HepG2 (cell line): ENCODE data around the gene HSPA5. TPM values are rescaled to one million over a fixed set of nuclear protein-coding genes. Genes with fewer than 3 reads are reported as not detected.

ENCODE experiments used
- ATAC-seq: fragments of 200-7000 bp; cut with Tn5 transposase; 3 replicates; pipeline ENCODE4 v1.9.1; 2020; ENCODE audit warnings: mild to moderate bottlenecking, moderate library complexity
- BruUV-seq: library from RNA; stranded (reverse); fragments of 400-500 nt; replicated peaks from 2 replicates; lab custom pipeline; 2021; lab: Mats Ljungman, UMichigan
- CTCF ChIA-PET: fragments of 300-600 bp; formaldehyde crosslinking; extraction: SDS; loops from one replicate; lab custom pipeline; 2021; ENCODE audit warnings: low total read pairs, inconsistent platforms, low intra/inter-chr PET ratio; lab: Yijun Ruan, JAX
- POLR2A ChIA-PET: fragments of 350-600 bp; sonication (Branson Sonifier 250); formaldehyde crosslinking; loops from one replicate; lab custom pipeline; 2020; ENCODE audit warnings: antibody characterized with exemption, inconsistent platforms; lab: Yijun Ruan, JAX
- DNase-seq: peaks from one replicate; pipeline ENCODE4 v3.0.0-alpha.2; 2015; ENCODE audit warnings: low spot score
- FAIRE-seq: peaks from 3 replicates; lab custom pipeline; 2011; peaks lifted over from hg19 to GRCh38; lab: Jason Lieb, UNC
- H2AFZ ChIP-seq: one replicate; pipeline ENCODE4 v1.6.1; 2011; ENCODE audit warnings: low read length, inconsistent platforms
- H3K27ac ChIP-seq: fragments of 300-600 bp; 3 replicates; pipeline ENCODE4 v1.8.0; 2011; ENCODE audit warnings: mixed run types, mild to moderate bottlenecking, mixed read lengths, low read length, inconsistent platforms; ENCODE audit not compliant: insufficient read depth; ENCODE audit errors: extremely low read length
- H3K27me3 ChIP-seq, 2 experiments: fragments of 200-600 bp in 1 of 2; 2 replicates in 1 of 2; 3 replicates in 1 of 2; pipeline versions ENCODE4 v1.6.0 to v1.8.0; 2011; ENCODE audit warnings: low read length in 2 of 2, mild to moderate bottlenecking in 2 of 2, moderate library complexity in 2 of 2, inconsistent platforms in 1 of 2; ENCODE audit not compliant: insufficient read depth in 2 of 2, control insufficient read depth in 1 of 2
- H3K36me3 ChIP-seq, 2 experiments: fragments of 200-600 bp in 1 of 2; replicated peaks in 1 of 2; 2 replicates in 1 of 2; 3 replicates in 1 of 2; pipeline versions ENCODE4 v1.5.1 to v1.8.0; 2011; ENCODE audit warnings: low read length in 2 of 2, inconsistent platforms in 1 of 2; ENCODE audit not compliant: insufficient read depth in 2 of 2, control insufficient read depth in 1 of 2
- H3K4me1 ChIP-seq: 2 replicates; pipeline ENCODE4 v1.5.1; 2012; ENCODE audit warnings: low read length, inconsistent platforms; ENCODE audit not compliant: insufficient read depth
- H3K4me2 ChIP-seq: 2 replicates; pipeline ENCODE4 v1.6.0; 2011; ENCODE audit warnings: low read depth, low read length, inconsistent platforms
- H3K4me3 ChIP-seq, 3 experiments: fragments of 200-600 bp in 1 of 3; sonication (generic), shearing (Covaris generic) in 1 of 3; replicated peaks in 1 of 3; 2 replicates each; pipeline ENCODE4 v1.5.1; 2011 to 2016; ENCODE audit warnings: low read length in 3 of 3, inconsistent platforms in 2 of 3, low read depth in 2 of 3, mild to moderate bottlenecking in 2 of 3, control low read depth in 1 of 3, mixed read lengths in 1 of 3; ENCODE audit not compliant: insufficient read depth in 1 of 3
- H3K79me2 ChIP-seq: one replicate; pipeline ENCODE4 v1.6.1; 2011; ENCODE audit warnings: low read length, inconsistent platforms; ENCODE audit not compliant: insufficient read depth
- H3K9ac ChIP-seq: 2 replicates; pipeline ENCODE4 v1.6.0; 2011; ENCODE audit warnings: mild to moderate bottlenecking, low read depth, low read length, inconsistent platforms; ENCODE audit not compliant: insufficient read depth
- H3K9me3 ChIP-seq: 2 replicates; pipeline ENCODE4 v1.5.1; 2012; ENCODE audit warnings: mild to moderate bottlenecking, low read length
- H4K20me1 ChIP-seq: 2 replicates; pipeline ENCODE4 v1.6.0; 2011; ENCODE audit warnings: inconsistent platforms, mild to moderate bottlenecking, low read length, moderate library complexity; ENCODE audit not compliant: insufficient read depth
- ARHGAP35 ChIP-seq: sonication (generic); formaldehyde crosslinking; IDR thresholded peaks from 2 replicates; pipeline ENCODE4 v1.9.0; 2022; ENCODE audit warnings: mild to moderate bottlenecking, inconsistent platforms, moderate library complexity, missing genetic modification reagents, borderline replicate concordance
- ELF4 ChIP-seq: sonication (generic); formaldehyde crosslinking; IDR thresholded peaks from 2 replicates; pipeline ENCODE4 v1.5.0; 2020; ENCODE audit warnings: missing genetic modification reagents, mild to moderate bottlenecking, moderate library complexity, borderline replicate concordance
- IRF2 ChIP-seq: IDR thresholded peaks from 2 replicates; pipeline ENCODE4 v1.6.1; 2018; ENCODE audit warnings: missing genetic modification reagents, missing compliant biosample characterization
- JUN ChIP-seq: sonication (generic); formaldehyde crosslinking; IDR thresholded peaks from 2 replicates; pipeline ENCODE4 v1.4.0; 2020; ENCODE audit warnings: mild to moderate bottlenecking, missing genetic modification reagents
- MAF1 ChIP-seq: sonication (generic); formaldehyde crosslinking; IDR thresholded peaks from 2 replicates; pipeline ENCODE4 v1.5.0; 2020; ENCODE audit warnings: missing genetic modification reagents, borderline replicate concordance
- MEF2D ChIP-seq: sonication (generic); formaldehyde crosslinking; IDR thresholded peaks from 2 replicates; pipeline ENCODE4 v1.5.1; 2020; ENCODE audit warnings: mild to moderate bottlenecking, missing genetic modification reagents
- NR2F6 ChIP-seq, 2 experiments: IDR thresholded peaks; 2 replicates each; pipeline ENCODE4 v1.6.1; 2016; ENCODE audit warnings: antibody characterized with exemption in 1 of 2, mild to moderate bottlenecking in 1 of 2
- SIN3A ChIP-seq: IDR thresholded peaks from 2 replicates; pipeline ENCODE4 v1.6.1; 2011; ENCODE audit warnings: low read depth, mild to moderate bottlenecking, control low read depth, low read length, borderline replicate concordance
- TBX2 ChIP-seq: sonication (generic); formaldehyde crosslinking; IDR thresholded peaks from 2 replicates; pipeline ENCODE4 v1.5.0; 2020; ENCODE audit warnings: missing genetic modification reagents, mild to moderate bottlenecking, borderline replicate concordance
- ZNF138 ChIP-seq: sonication (generic); formaldehyde crosslinking; IDR thresholded peaks from 2 replicates; pipeline ENCODE4 v1.5.0; 2020; ENCODE audit warnings: mild to moderate bottlenecking, low read depth, missing genetic modification reagents
- ZNF232 ChIP-seq: sonication (generic); formaldehyde crosslinking; IDR thresholded peaks from 2 replicates; pipeline ENCODE4 v1.4.0; 2020; ENCODE audit warnings: missing genetic modification reagents, borderline replicate concordance
- ZNF3 ChIP-seq: IDR thresholded peaks from 2 replicates; pipeline ENCODE4 v1.7.0; 2017; ENCODE audit warnings: inconsistent platforms
- ZNF790 ChIP-seq: sonication (generic); formaldehyde crosslinking; IDR thresholded peaks from 2 replicates; pipeline ENCODE4 v1.8.0; 2022; ENCODE audit warnings: missing genetic modification reagents, mild to moderate bottlenecking, borderline replicate concordance
- ZNF83 ChIP-seq: sonication (generic); formaldehyde crosslinking; IDR thresholded peaks from 2 replicates; pipeline ENCODE4 v1.4.0; 2020; ENCODE audit warnings: missing genetic modification reagents, mild to moderate bottlenecking, borderline replicate concordance
- ZNF879 ChIP-seq: sonication (generic); formaldehyde crosslinking; IDR thresholded peaks from 2 replicates; pipeline ENCODE4 v1.8.1; 2023; ENCODE audit warnings: missing genetic modification reagents
- WGBS: methylation state at CpG from one replicate; pipeline ENCODE4 v1.1.6; 2017; ENCODE audit warnings: low lambda C conversion rate; 5-methylcytosine and 5-hydroxymethylcytosine counted together
- in situ Hi-C: cut with HindIII; loops from 2 replicates; pipeline ENCODE4 v1.10.0; 2017; ENCODE audit warnings: low pct_unique_long_range_greater_than_20kb; ENCODE audit not compliant: extremely low pct_ligation_motif_present
- intact Hi-C: fragments of 100-400 bp; cut with micrococcal nuclease; formaldehyde crosslinking; loops from one replicate; pipeline ENCODE4 v1.10.0; 2022; ENCODE audit not compliant: unreplicated experiment
- polyA plus RNA-seq, 8 experiments: library from polyadenylated mRNA; depleted of rRNA in 3 of 8; stranded (reverse) in 7 of 8; unstranded in 1 of 8; fragments of >200 nt; fragmentation: Illumina TruSeq in 4 of 8; extraction: Trizol in 4 of 8; gene quantifications; 2 replicates each; pipeline versions ENCODE4 v1.2.1 to v1.2.3, GENCODE V29; 2011 to 2016; ENCODE audit warnings: low read depth in 4 of 8, missing spikeins in 1 of 8, mixed read lengths in 1 of 8; ENCODE audit not compliant: insufficient read depth in 1 of 8
- total RNA-seq, 5 experiments: library from RNA; depleted of rRNA; stranded (reverse); fragments of >200 nt; fragmentation: Illumina TruSeq; extraction: Trizol; gene quantifications; 2 replicates each; pipeline ENCODE4 v1.2.3, GENCODE V29; 2016; ENCODE audit warnings: low read depth in 1 of 5
- TF ChIP-seq, protein P1 (sequence below): sonication (generic); formaldehyde crosslinking; IDR thresholded peaks from 2 replicates; pipeline ENCODE4 v1.9.0; 2022; ENCODE audit warnings: low read depth, missing genetic modification reagents
- TF ChIP-seq, protein P2 (sequence below): sonication (generic); formaldehyde crosslinking; IDR thresholded peaks from 2 replicates; pipeline ENCODE4 v1.5.0; 2020; ENCODE audit warnings: mild to moderate bottlenecking, missing genetic modification reagents, borderline replicate concordance

The HSPA5 gene
- total and polyA plus RNA-seq, 2 of the 13 experiments (the other 11 are each of a cell fraction or from before 2014, with no cell fraction given): 201 to 206 TPM

DNA sequence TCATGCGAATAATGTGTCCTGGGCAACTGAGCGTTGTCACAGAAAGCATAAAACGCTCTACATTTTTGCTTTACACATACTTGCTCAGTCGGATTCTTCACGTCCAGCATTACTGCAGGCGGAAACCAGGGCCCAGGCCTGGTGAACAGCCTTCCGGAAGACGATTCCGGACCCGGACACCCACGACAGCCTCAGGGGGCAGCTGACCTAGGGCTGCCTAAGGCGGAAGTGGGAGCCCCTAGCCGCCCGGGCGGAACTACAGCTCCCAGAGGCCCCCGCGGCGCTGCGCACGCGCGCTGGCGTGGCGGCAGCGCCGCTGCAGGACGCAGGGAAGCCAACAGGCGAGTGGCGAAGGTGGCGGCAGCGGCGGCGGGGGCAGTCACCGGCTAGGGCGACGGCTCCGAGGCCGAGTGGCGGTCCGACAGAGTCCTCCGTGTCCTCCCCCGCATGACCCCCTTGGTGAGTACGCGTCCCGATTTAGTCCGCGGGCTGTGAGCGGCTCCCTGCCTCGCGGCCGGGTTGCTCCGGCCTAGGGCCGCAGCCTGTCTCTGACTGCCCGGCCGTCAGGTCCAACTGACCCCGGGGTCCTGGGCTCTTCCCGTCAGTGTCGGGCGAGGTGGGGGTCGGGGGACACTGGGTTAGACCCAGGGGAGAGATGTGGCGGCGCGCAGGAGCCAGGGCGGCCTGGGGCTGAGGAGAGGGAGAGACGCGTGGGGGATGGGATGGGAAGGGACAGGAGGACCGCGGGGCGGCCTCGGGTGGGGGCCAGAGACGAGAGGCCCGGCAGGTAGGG, 20.6 kb upstream of the HSPA5 start, which contains the start of gene GAPVD1:
Gene GAPVD1 (plus strand): TSS at position 326 of the 793 bp plus-strand sequence. CDS start 37,096 bp downstream, outside the sequence.
- Histone ChIP-seq H4K20me1 (peaks cover 6% of the 10 kb centered on the region), H3K79me2 (peaks cover 43% of the 10 kb centered on the region), H3K27me3 (no peaks in the 10 kb centered on the region), H3K4me1 (peaks cover 54% of the 10 kb centered on the region), H3K27ac (peak within 1 kb of the TSS; percentile 94), H2AFZ (peak within 1 kb of the TSS; percentile 96), H3K9ac (peak within 1 kb of the TSS; percentile 88), H3K36me3 (peaks cover 0 to 3% of the 10 kb centered on the region in 2 experiments; a peak in 1 of 5 replicates), H3K9me3 (no peaks in the 10 kb centered on the region), H3K4me3 (peak within 1 kb of the TSS; percentile 83 to 99 (median 87)), H3K4me2 (peak within 1 kb of the TSS; percentile 97)
- CTCF ChIA-PET: no interaction called here
- in situ Hi-C loops (no loop called here), intact Hi-C loops (loop anchor here (1.0 kb wide), 2 partner anchors 20 to 36 kb away; partner anchors contain the start of gene HSPA5)
- WGBS: 6% methylated on average over 20 of the region's 72 CpGs
- ATAC-seq: peak; percentile 98
- no peak for FAIRE-seq
- peak; percentile 93 for DNase-seq
- no TSS peak for BruUV-seq
- POLR2A ChIA-PET: interaction anchor here (0.7 to 5.0 kb wide), 13 partner anchors 11 to 155 kb away, joined by 3 to 73 read pairs (median 4); partner anchors contain the start of gene HSPA5
- TF ChIP-seq ZNF790 (CRISPR knock-in tag): peak; percentile 61; the same call in 1 of the 2 replicates
- peak; percentile 77; the same call in 1 of the 2 replicates for TF ChIP-seq ZNF879 (CRISPR knock-in tag)
- TF ChIP-seq MEF2D (CRISPR knock-in tag): peak; percentile 78; the same call in 1 of the 2 replicates
- peak; percentile 18; the same call in 1 of the 2 replicates for TF ChIP-seq ZNF232 (CRISPR knock-in tag)
- peak; percentile 28; the same call in 1 of the 2 replicates for TF ChIP-seq ZNF138 (CRISPR knock-in tag)
- TF ChIP-seq, protein P1, sequence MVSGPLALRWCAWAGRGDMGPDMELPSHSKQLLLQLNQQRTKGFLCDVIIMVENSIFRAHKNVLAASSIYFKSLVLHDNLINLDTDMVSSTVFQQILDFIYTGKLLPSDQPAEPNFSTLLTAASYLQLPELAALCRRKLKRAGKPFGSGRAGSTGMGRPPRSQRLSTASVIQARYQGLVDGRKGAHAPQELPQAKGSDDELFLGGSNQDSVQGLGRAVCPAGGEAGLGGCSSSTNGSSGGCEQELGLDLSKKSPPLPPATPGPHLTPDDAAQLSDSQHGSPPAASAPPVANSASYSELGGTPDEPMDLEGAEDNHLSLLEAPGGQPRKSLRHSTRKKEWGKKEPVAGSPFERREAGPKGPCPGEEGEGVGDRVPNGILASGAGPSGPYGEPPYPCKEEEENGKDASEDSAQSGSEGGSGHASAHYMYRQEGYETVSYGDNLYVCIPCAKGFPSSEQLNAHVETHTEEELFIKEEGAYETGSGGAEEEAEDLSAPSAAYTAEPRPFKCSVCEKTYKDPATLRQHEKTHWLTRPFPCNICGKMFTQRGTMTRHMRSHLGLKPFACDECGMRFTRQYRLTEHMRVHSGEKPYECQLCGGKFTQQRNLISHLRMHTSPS (CRISPR knock-in tag): 0 out of 2 replicates have a peak, but pooled peaks have one; percentile 30
- TF ChIP-seq NR2F6 (IDR thresholded peaks at IDR 0.05): no peak
- peak; percentile 30; the same call in 1 of the 2 replicates for TF ChIP-seq NR2F6 (CRISPR knock-in tag; IDR thresholded peaks at IDR 0.05)
- peak; percentile 65; the same call in 1 of the 2 replicates for TF ChIP-seq SIN3A
- no peak for TF ChIP-seq ZNF3
- TF ChIP-seq MAF1: 0 out of 2 replicates have a peak, but pooled peaks have one; percentile 31
- TF ChIP-seq IRF2 (CRISPR knock-in tag): 0 out of 2 replicates have a peak, but pooled peaks have one; percentile 17
- peak; percentile 97 for TF ChIP-seq ELF4 (CRISPR knock-in tag)
- peak; percentile 87; the same call in 1 of the 2 replicates for TF ChIP-seq ARHGAP35 (CRISPR knock-in tag)
- TF ChIP-seq, protein P2, sequence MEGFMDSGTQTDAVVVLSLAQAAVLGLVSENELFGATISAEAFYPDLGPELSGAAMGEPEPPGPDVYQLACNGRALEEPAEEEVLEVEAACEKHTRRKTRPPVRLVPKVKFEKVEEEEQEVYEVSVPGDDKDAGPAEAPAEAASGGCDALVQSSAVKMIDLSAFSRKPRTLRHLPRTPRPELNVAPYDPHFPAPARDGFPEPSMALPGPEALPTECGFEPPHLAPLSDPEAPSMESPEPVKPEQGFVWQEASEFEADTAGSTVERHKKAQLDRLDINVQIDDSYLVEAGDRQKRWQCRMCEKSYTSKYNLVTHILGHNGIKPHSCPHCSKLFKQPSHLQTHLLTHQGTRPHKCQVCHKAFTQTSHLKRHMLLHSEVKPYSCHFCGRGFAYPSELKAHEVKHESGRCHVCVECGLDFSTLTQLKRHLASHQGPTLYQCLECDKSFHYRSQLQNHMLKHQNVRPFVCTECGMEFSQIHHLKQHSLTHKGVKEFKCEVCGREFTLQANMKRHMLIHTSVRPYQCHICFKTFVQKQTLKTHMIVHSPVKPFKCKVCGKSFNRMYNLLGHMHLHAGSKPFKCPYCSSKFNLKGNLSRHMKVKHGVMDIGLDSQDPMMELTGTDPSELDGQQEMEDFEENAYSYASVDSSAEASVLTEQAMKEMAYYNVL (CRISPR knock-in tag): peak; percentile 37; the same call in 1 of the 2 replicates
- 0 out of 2 replicates have a peak, but pooled peaks have one; percentile 63 for TF ChIP-seq JUN (CRISPR knock-in tag)
- peak; percentile 86 for TF ChIP-seq TBX2 (CRISPR knock-in tag)
- TF ChIP-seq ZNF83 (CRISPR knock-in tag): no peak
